Skeletal muscle tissue (tissue), 4 donors: ENCODE data around the gene CPLX4. TPM values are rescaled to one million over a fixed set of nuclear protein-coding genes. Genes with fewer than 3 reads are reported as not detected.
"Not testable (repeated sequence)": the region's sequence is repeated elsewhere in the genome, so short reads cannot be mapped to it uniquely, and the experiment has no call there.

Experiments
- H3K27ac ChIP-seq: one replicate; pipeline ENCODE4 v1.7.0; 2013; ENCODE audit warnings: mild to moderate bottlenecking, low read depth, low read length, inconsistent platforms
- H3K27me3 ChIP-seq, 3 donors: one replicate each; pipeline ENCODE4 v1.7.0; 2013; ENCODE audit warnings: low read length in 3 of 3; ENCODE audit not compliant: control insufficient read depth in 3 of 3, insufficient read depth in 3 of 3
- H3K36me3 ChIP-seq, 3 donors: one replicate each; pipeline ENCODE4 v1.7.0; 2013; ENCODE audit warnings: low read length in 3 of 3; ENCODE audit not compliant: control insufficient read depth in 3 of 3, insufficient read depth in 3 of 3
- H3K4me1 ChIP-seq, 3 donors: one replicate each; pipeline ENCODE4 v1.7.0; 2013; ENCODE audit warnings: low read length in 3 of 3, mild to moderate bottlenecking in 3 of 3; ENCODE audit not compliant: control insufficient read depth in 3 of 3, insufficient read depth in 3 of 3
- H3K4me3 ChIP-seq, 3 donors: one replicate each; pipeline ENCODE4 v1.7.0; 2013; ENCODE audit warnings: low read length in 3 of 3
- H3K9ac ChIP-seq, 3 donors: one replicate each; pipeline ENCODE4 v1.7.0; 2013; ENCODE audit warnings: low read length in 3 of 3, mild to moderate bottlenecking in 3 of 3, moderate library complexity in 2 of 3, low read depth in 1 of 3
- H3K9me3 ChIP-seq, 3 donors: one replicate each; pipeline ENCODE4 v1.7.0; 2013; ENCODE audit warnings: low read length in 3 of 3; ENCODE audit not compliant: control insufficient read depth in 3 of 3
- total RNA-seq: library from RNA; depleted of rRNA; stranded (reverse); fragments of >200 nt; gene quantifications from one replicate; pipeline ENCODE4 v1.2.3, GENCODE V29; 2014
- donor health status: Osteomylitis.

The CPLX4 gene
- total RNA-seq, 1 donor from 2014 or later, result not detected

GRCh38 chr18:59266886-59267502 lies 51.5 kb downstream of the CPLX4 start:
- Histone ChIP-seq H3K4me1 (peaks cover 4 to 14% (median 9%) of the 10 kb centered on the region in 3 donors), H3K36me3 (no peaks in the 10 kb centered on the region), H3K4me3 (no peak overlapping the region), H3K27me3 (peaks cover 86 to 90% (median 87%) of the 10 kb centered on the region in 3 donors), H3K27ac (no peak overlapping the region), H3K9ac (no peak overlapping the region), H3K9me3 (no peaks in the 10 kb centered on the region)

DNA sequence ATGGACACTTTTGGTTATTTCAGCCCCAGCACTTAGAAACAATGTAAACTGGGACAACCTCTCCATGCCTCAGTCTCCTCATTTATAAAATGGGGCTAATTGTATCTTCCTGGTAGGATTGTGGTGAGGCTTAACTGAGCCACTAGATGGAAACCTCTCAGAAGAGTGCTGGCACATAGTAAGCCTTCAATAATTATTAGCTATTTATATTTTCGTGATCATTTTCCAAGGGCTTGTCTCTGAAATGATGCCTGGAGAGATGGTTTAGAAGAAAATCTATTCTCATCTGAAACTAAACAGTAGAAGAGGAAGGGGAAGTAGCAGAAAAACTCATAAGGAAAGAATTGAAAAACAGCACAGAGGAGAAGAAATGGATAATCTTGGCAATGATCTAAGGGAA lies 52.0 kb downstream of the CPLX4 start:
- H3K36me3 ChIP-seq, result no peaks in the 10 kb centered on the region
- no peak overlapping the region for H3K27ac ChIP-seq
- peaks cover 81 to 85% (median 82%) of the 10 kb centered on the region in 3 donors for H3K27me3 ChIP-seq

DNA sequence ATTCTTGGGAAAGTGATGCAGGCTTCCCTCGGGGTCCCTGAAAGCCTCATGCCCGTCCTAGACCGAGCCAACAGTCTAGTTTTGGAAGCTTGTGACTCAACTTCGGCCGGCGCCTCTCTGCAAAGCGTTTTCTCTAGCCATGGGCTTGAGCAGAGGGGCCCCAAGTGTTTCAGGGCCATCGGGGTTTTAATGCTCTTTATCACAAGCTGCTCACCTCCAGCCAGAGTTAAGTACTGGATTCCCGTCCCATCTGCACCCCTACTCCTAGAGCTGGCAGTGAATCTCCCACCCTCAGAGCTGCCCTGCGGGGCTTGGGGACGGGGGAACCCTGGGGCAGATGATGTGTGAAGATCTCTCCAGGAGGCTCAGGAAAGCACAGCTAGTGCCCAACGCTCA lies 52.5 kb downstream of the CPLX4 start:
- Histone ChIP-seq H3K9me3 (no peaks in the 10 kb centered on the region), H3K27ac (no peak overlapping the region), H3K27me3 (peaks cover 76 to 81% (median 77%) of the 10 kb centered on the region in 3 donors), H3K36me3 (no peaks in the 10 kb centered on the region), H3K4me3 (no peak overlapping the region), H3K9ac (no peak overlapping the region), H3K4me1 (peaks cover 4 to 14% (median 9%) of the 10 kb centered on the region in 3 donors)

More for the DNA sequence above, 52.0 kb downstream of the CPLX4 start:
- Histone ChIP-seq H3K4me3 (no peak overlapping the region), H3K4me1 (peaks cover 4 to 14% (median 9%) of the 10 kb centered on the region in 3 donors), H3K9ac (no peak overlapping the region), H3K9me3 (no peaks in the 10 kb centered on the region)

DNA sequence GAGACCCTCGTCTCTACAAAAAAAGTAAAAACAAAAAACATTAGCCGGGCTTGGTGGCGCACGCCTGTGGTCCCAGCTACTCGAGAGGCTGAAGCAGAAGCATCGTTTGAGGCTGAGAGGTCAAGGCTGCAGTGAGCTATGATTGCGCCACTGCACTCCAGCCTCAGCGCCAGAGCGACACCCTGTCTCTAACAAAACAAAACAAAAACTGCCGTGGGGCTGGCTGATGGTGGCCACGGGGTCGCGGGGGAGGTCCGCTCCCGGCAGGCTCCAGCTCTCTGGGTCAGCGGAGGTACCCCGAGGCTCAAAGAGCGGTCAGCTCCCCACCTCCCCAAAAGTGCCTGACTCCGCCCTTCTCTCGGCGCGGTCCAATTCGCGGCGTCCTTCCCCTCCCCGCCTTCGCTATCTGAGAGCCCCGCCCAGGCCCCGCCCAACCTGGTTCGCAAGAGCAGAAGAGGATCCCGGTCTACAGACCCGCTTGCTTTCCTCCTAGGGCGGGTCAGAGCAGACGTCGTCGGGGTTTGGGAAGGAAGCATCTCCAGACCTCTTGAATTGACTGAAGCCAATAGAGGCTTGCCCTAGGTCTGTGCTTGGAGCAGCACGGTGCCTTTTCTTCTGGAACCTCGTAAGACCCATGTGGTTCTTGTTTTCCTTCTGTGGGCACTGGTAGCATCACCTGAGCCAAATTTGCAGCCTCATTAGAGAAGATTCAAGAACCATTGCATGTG lies 53.0 kb downstream of the CPLX4 start:
- Histone ChIP-seq H3K4me1 (peaks cover 4 to 14% (median 9%) of the 10 kb centered on the region in 3 donors), H3K4me3 (peak overlapping the region in 2 of 3 donors; percentile 22 to 40), H3K27ac (no peak overlapping the region), H3K9ac (no peak overlapping the region), H3K27me3 (peaks cover 71 to 75% (median 71%) of the 10 kb centered on the region in 3 donors), H3K9me3 (no peaks in the 10 kb centered on the region), H3K36me3 (no peaks in the 10 kb centered on the region)

DNA sequence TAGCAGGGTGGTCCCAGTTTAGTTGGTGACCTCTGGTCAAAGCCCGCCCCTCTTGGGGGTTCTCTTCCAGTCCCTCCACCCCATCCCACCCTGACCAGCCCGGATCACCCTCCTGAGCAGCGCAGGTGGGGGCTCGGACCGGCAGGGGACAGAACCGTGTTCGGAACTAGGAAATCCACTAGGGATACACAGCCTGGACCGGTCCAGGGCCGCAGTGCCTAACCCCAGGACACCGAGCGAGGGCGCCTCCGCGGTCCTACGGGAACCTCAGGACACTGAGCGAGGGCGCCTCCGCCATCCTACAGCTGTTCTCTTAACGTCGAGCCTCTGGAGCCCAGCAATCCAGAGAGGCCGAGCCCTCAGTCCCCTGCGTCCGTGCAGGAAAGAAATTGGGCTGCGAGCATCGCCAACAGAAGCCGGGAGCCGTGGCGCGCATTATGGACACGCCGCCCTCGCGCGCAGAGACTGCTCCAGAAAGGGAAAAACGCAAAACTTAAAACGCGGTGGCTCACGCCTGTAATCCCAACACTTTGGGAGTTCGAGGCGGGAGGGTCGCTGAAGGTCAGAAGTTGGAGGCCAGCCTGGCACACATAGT lies 53.7 kb downstream of the CPLX4 start:
- H3K9me3 ChIP-seq, result no peaks in the 10 kb centered on the region
- peak overlapping the region in 1 of 3 donors; percentile 22 for H3K4me3 ChIP-seq
- peaks cover 4 to 14% (median 9%) of the 10 kb centered on the region in 3 donors for H3K4me1 ChIP-seq
- H3K27me3 ChIP-seq, result peaks cover 64 to 69% (median 66%) of the 10 kb centered on the region in 3 donors
- H3K36me3 ChIP-seq, result no peaks in the 10 kb centered on the region
- H3K27ac ChIP-seq, result no peak overlapping the region
- no peak overlapping the region for H3K9ac ChIP-seq

- H3K27me3 ChIP-seq, result peaks cover 58 to 64% (median 60%) of the 10 kb centered on the region in 3 donors
- no peak overlapping the region for H3K9ac ChIP-seq
Measured at GRCh38 chr18:59264121-59264571, 54.3 kb downstream of the CPLX4 start.

GRCh38 chr18:59263661-59264060 lies 54.8 kb downstream of the CPLX4 start:
- H3K4me1 ChIP-seq, result peaks cover 4 to 12% (median 7%) of the 10 kb centered on the region in 3 donors
- no peak overlapping the region for H3K27ac ChIP-seq
- no peak overlapping the region for H3K4me3 ChIP-seq
- H3K9me3 ChIP-seq, result no peaks in the 10 kb centered on the region
- H3K9ac ChIP-seq, result no peak overlapping the region
- H3K36me3 ChIP-seq, result no peaks in the 10 kb centered on the region
- H3K27me3 ChIP-seq, result peaks cover 55 to 61% (median 57%) of the 10 kb centered on the region in 3 donors

More at GRCh38 chr18:59264121-59264571, 54.3 kb downstream of the CPLX4 start:
- H3K9me3 ChIP-seq, result no peaks in the 10 kb centered on the region
- no peaks in the 10 kb centered on the region for H3K36me3 ChIP-seq
- H3K4me1 ChIP-seq, result peaks cover 4 to 14% (median 9%) of the 10 kb centered on the region in 3 donors
- H3K27ac ChIP-seq, result no peak overlapping the region
- no peak overlapping the region for H3K4me3 ChIP-seq

DNA sequence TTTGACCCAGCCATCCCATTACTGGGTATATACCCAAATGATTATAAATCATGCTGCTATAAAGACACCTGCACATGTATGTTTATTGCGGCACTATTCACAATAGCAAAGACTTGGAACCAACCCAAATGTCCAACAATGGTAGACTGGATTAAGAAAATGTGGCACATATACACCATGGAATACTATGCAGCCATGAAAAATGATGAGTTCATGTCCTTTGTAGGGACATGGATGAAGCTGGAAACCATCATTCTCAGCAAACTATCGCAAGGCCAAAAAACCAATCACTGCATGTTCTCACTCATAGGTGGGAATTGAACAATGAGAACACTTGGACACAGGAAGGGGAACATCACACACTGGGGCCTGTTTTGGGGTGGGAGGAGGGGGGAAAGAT lies 56.2 kb downstream of the CPLX4 start:
- not testable (repeated sequence) for H3K36me3 ChIP-seq, H3K4me1 ChIP-seq, H3K9me3 ChIP-seq, H3K4me3 ChIP-seq, H3K9ac ChIP-seq, H3K27ac ChIP-seq
- H3K27me3 ChIP-seq, result peaks cover 41 to 47% (median 42%) of the 10 kb centered on the region in 3 donors

- not testable (repeated sequence) for H3K4me1 ChIP-seq, H3K9ac ChIP-seq, H3K9me3 ChIP-seq, H3K36me3 ChIP-seq, H3K27ac ChIP-seq, H3K4me3 ChIP-seq
- peaks cover 37 to 43% (median 38%) of the 10 kb centered on the region in 3 donors for H3K27me3 ChIP-seq
Measured at GRCh38 chr18:59261842-59262241, 56.6 kb downstream of the CPLX4 start.

GRCh38 chr18:59255491-59255890 lies 63.0 kb downstream of the CPLX4 start:
- not testable (repeated sequence) for H3K27me3 ChIP-seq, H3K9me3 ChIP-seq, H3K4me1 ChIP-seq, H3K36me3 ChIP-seq, H3K9ac ChIP-seq, H3K4me3 ChIP-seq, H3K27ac ChIP-seq
